ENCODE measurements around the gene ZNF438. TPM values are rescaled to one million over a fixed set of nuclear protein-coding genes. Genes with fewer than 3 reads are reported as not detected.

ZNF438 gene, protein sequence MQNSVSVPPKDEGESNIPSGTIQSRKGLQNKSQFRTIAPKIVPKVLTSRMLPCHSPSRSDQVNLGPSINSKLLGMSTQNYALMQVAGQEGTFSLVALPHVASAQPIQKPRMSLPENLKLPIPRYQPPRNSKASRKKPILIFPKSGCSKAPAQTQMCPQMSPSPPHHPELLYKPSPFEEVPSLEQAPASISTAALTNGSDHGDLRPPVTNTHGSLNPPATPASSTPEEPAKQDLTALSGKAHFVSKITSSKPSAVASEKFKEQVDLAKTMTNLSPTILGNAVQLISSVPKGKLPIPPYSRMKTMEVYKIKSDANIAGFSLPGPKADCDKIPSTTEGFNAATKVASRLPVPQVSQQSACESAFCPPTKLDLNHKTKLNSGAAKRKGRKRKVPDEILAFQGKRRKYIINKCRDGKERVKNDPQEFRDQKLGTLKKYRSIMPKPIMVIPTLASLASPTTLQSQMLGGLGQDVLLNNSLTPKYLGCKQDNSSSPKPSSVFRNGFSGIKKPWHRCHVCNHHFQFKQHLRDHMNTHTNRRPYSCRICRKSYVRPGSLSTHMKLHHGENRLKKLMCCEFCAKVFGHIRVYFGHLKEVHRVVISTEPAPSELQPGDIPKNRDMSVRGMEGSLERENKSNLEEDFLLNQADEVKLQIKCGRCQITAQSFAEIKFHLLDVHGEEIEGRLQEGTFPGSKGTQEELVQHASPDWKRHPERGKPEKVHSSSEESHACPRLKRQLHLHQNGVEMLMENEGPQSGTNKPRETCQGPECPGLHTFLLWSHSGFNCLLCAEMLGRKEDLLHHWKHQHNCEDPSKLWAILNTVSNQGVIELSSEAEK
- polyA plus RNA-seq (2013, experiment 1 of 2): 0.80 TPM
- polyA plus RNA-seq (2013, experiment 2 of 2): 0.91 TPM

DNA sequence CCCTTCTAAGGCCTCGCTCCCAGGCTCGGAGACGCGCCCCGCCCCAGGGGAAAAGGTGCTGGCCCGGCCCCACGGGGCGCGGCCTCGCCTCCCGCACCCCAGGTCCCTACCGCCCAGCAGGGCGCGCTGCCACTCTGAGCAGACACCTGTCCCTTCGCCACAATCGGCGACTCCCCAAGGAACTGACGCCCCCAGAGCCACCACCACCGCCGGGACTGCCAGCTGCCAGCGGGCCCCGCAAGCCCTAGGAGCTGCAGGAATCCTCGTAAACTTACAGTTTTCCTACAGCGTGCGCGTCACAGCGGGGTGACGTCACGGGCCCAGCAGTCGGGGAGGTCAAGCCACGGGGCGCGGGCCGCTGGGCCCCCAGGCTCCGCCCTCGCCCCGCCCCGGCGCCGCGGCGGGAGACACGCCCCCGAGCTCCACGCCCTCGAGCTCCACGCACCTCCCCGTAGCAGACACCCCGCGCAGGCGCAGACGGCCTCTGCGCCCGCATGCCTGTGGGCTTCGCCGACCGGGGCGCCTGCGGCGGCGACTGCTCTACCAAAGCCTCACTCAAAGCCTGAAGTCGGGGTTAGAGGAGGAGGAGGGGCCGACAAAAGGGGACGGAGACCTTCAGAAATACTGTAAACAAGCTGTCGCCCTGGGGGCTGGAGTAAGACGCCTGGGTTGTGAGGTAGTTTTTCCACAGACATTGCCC, at the start of gene ZNF438:
Gene ZNF438, minus strand, starts transcription at position 308 of the 700 bp plus-strand sequence. CDS start 154,831 bp downstream, outside the sequence.
- H3K27ac ChIP-seq (ENCODE audit: low read depth, low read length): peak within 1 kb of the TSS; percentile 60
- no peak within 1 kb of the TSS for H4K8ac ChIP-seq (ENCODE audit: low read depth, low read length)
- H3K4me1 ChIP-seq (ENCODE audit: control insufficient read depth, low read depth, low read length): no peaks in the 10 kb centered on the region
- H2BK5ac ChIP-seq (ENCODE audit: low read length): no peak within 1 kb of the TSS
- H2BK120ac ChIP-seq (ENCODE audit: low read depth, low read length): no peak within 1 kb of the TSS
- H2AK5ac ChIP-seq (ENCODE audit: low read length): no peak within 1 kb of the TSS
- peak within 1 kb of the TSS; percentile 89 for H3K56ac ChIP-seq (ENCODE audit: low read length)
- H3K4me2 ChIP-seq (ENCODE audit: low read length): peak within 1 kb of the TSS; percentile 84
- H3K9ac ChIP-seq (ENCODE audit: low read length): peak within 1 kb of the TSS; percentile 76
- no CpG with 5 or more reads among the region's 66 CpGs for WGBS (ENCODE audit: extremely low coverage, insufficient coverage, low lambda C conversion rate)
- no peaks in the 10 kb centered on the region for H3K36me3 ChIP-seq (ENCODE audit: control insufficient read depth, insufficient read depth, low read length)
- no peak within 1 kb of the TSS for H3K4ac ChIP-seq (ENCODE audit: low read depth, low read length)
- H3K18ac ChIP-seq (ENCODE audit: low read length): peak within 1 kb of the TSS; percentile 28
- H3K27me3 ChIP-seq (ENCODE audit: insufficient read depth, low read length, poor library complexity): no peaks in the 10 kb centered on the region
- peak within 1 kb of the TSS; percentile 60 for H3K4me3 ChIP-seq (ENCODE audit: low read length)
- no peak within 1 kb of the TSS for H4K5ac ChIP-seq (ENCODE audit: low read length)
- H3K79me1 ChIP-seq (ENCODE audit: low read length): no peaks in the 10 kb centered on the region
- H3K79me2 ChIP-seq (ENCODE audit: control insufficient read depth, insufficient read depth, low read length): no peaks in the 10 kb centered on the region
- no peak within 1 kb of the TSS for H3K23ac ChIP-seq (ENCODE audit: low read length)
- H2BK15ac ChIP-seq (replicated peaks; ENCODE audit: low read depth): no peak within 1 kb of the TSS
- peak; percentile 95 for DNase-seq

DNA sequence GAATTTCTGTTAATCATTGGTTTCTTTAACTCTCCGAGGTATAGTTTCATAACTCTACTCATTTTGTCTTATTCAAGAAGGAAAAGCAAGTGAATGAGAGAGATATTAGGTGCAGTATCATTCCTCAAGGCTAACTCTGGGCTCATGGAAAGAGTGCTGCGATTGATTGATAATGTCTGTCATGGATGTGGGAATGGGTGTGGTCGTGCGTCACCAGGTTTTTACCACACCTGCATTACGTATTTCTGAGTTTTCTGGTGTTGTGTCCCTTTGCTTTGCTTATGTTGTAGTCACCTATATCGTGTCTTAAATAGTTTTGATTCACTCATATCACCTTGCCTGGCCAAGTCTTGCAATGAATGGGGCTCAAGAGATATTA, 44.9 kb upstream of the ZNF438 start:
- no peak overlapping the region for H2BK5ac ChIP-seq (ENCODE audit: low read length)
- H4K5ac ChIP-seq (ENCODE audit: low read length): no peak overlapping the region
- no peak overlapping the region for H2BK120ac ChIP-seq (ENCODE audit: low read depth, low read length)
- no peak overlapping the region for H3K4me2 ChIP-seq (ENCODE audit: low read length)
- no peaks in the 10 kb centered on the region for H3K27me3 ChIP-seq (ENCODE audit: insufficient read depth, low read length, poor library complexity)
- H3K56ac ChIP-seq (ENCODE audit: low read length): no peak overlapping the region
- no peaks in the 10 kb centered on the region for H3K79me1 ChIP-seq (ENCODE audit: low read length)
- no peak overlapping the region for H2BK15ac ChIP-seq (replicated peaks; ENCODE audit: low read depth)
- no peak for DNase-seq
- H3K27ac ChIP-seq (ENCODE audit: low read depth, low read length): no peak overlapping the region
- no peak overlapping the region for H4K8ac ChIP-seq (ENCODE audit: low read depth, low read length)
- no peak overlapping the region for H3K18ac ChIP-seq (ENCODE audit: low read length)
- no peak overlapping the region for H3K4ac ChIP-seq (ENCODE audit: low read depth, low read length)
- H3K79me2 ChIP-seq (ENCODE audit: control insufficient read depth, insufficient read depth, low read length): no peaks in the 10 kb centered on the region
- no peak overlapping the region for H3K9ac ChIP-seq (ENCODE audit: low read length)
- H3K4me1 ChIP-seq (ENCODE audit: control insufficient read depth, low read depth, low read length): no peaks in the 10 kb centered on the region
- no peak overlapping the region for H3K4me3 ChIP-seq (ENCODE audit: low read length)
- no peak overlapping the region for H2AK5ac ChIP-seq (ENCODE audit: low read length)
- H3K36me3 ChIP-seq (ENCODE audit: control insufficient read depth, insufficient read depth, low read length): no peaks in the 10 kb centered on the region
- WGBS (ENCODE audit: extremely low coverage, insufficient coverage, low lambda C conversion rate): no CpG with 5 or more reads among the region's 6 CpGs
- no peak overlapping the region for H3K23ac ChIP-seq (ENCODE audit: low read length)

DNA sequence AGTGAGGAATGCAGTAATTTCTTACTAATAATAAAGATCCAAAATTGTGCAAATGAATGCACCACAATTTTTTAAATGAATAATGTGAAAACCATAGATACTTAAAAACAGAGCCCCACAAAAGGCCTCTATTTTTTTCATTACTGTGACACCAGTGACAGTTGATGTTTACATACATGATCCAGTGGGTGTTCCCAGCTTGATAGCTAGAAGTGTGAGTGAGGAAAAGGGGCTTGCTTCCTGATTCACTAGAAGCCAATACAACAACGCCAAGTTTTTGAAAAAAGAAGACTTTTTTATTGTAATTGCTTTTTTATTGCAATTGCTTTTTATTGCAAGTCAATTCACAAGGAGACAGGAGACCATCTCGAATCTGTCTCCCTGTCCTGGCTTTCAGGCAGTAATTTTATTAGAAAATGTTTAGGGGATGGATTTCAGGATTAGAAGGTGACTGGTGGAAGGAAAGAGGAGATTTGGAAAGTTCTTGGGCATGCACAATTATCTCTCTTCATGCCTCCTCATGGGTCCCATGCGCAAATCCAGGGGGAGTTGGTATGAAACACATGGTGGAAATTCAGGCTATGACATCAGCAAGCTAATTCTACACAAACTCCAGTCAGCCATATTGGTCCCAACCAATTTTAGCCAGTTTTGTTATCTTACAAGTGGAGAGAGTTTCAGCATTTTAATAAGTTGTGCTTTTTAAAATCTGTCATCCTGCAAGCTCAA, 44.4 kb upstream of the ZNF438 start:
- Histone ChIP-seq H3K4me3 (ENCODE audit: low read length) (no peak overlapping the region), H4K8ac (ENCODE audit: low read depth, low read length) (no peak overlapping the region), H3K4ac (ENCODE audit: low read depth, low read length) (no peak overlapping the region), H3K56ac (ENCODE audit: low read length) (no peak overlapping the region), H4K5ac (ENCODE audit: low read length) (no peak overlapping the region), H2AK5ac (ENCODE audit: low read length) (no peak overlapping the region), H3K79me1 (ENCODE audit: low read length) (no peaks in the 10 kb centered on the region), H3K79me2 (ENCODE audit: control insufficient read depth, insufficient read depth, low read length) (no peaks in the 10 kb centered on the region), H3K9ac (ENCODE audit: low read length) (no peak overlapping the region), H2BK120ac (ENCODE audit: low read depth, low read length) (no peak overlapping the region), H3K4me1 (ENCODE audit: control insufficient read depth, low read depth, low read length) (no peaks in the 10 kb centered on the region), H3K27me3 (ENCODE audit: insufficient read depth, low read length, poor library complexity) (no peaks in the 10 kb centered on the region), H2BK5ac (ENCODE audit: low read length) (no peak overlapping the region), H3K36me3 (ENCODE audit: control insufficient read depth, insufficient read depth, low read length) (no peaks in the 10 kb centered on the region), H3K4me2 (ENCODE audit: low read length) (no peak overlapping the region), H2BK15ac (replicated peaks; ENCODE audit: low read depth) (no peak overlapping the region), H3K27ac (ENCODE audit: low read depth, low read length) (no peak overlapping the region), H3K18ac (ENCODE audit: low read length) (no peak overlapping the region), H3K23ac (ENCODE audit: low read length) (no peak overlapping the region)
- DNase-seq: no peak
- WGBS (ENCODE audit: extremely low coverage, insufficient coverage, low lambda C conversion rate): no CpG with 5 or more reads among the region's 3 CpGs

DNA sequence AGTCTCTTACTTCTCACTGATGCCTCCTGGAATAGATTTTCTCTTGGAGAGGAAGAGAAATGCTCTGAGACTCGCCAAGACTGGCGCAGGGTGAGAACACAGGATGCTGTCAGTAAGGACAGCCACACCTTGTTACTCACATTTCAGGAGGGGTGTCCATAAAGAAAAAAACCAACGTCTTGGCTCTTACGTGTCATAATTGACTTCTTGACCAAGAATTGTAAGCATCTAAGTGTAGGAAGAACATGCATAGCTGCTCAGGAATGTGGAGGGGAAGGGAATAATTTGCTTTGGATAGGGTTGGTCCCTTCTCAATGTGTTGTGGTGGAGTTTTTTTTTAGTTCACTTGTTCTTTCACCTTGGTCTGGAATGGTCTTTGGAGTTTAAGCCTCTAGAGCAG, 43.8 kb upstream of the ZNF438 start:
- H3K56ac ChIP-seq (ENCODE audit: low read length): no peak overlapping the region
- no peak overlapping the region for H2BK120ac ChIP-seq (ENCODE audit: low read depth, low read length)
- H3K79me2 ChIP-seq (ENCODE audit: control insufficient read depth, insufficient read depth, low read length): no peaks in the 10 kb centered on the region
- no peak overlapping the region for H2BK15ac ChIP-seq (replicated peaks; ENCODE audit: low read depth)
- no peaks in the 10 kb centered on the region for H3K79me1 ChIP-seq (ENCODE audit: low read length)
- no peak overlapping the region for H2BK5ac ChIP-seq (ENCODE audit: low read length)
- H3K4me3 ChIP-seq (ENCODE audit: low read length): no peak overlapping the region
- no peak overlapping the region for H4K5ac ChIP-seq (ENCODE audit: low read length)
- H3K4ac ChIP-seq (ENCODE audit: low read depth, low read length): no peak overlapping the region
- H3K27ac ChIP-seq (ENCODE audit: low read depth, low read length): no peak overlapping the region
- no peaks in the 10 kb centered on the region for H3K27me3 ChIP-seq (ENCODE audit: insufficient read depth, low read length, poor library complexity)
- H3K9ac ChIP-seq (ENCODE audit: low read length): no peak overlapping the region
- H3K18ac ChIP-seq (ENCODE audit: low read length): no peak overlapping the region
- no peak overlapping the region for H2AK5ac ChIP-seq (ENCODE audit: low read length)
- no peaks in the 10 kb centered on the region for H3K36me3 ChIP-seq (ENCODE audit: control insufficient read depth, insufficient read depth, low read length)
- no CpG with 5 or more reads among the region's 4 CpGs for WGBS (ENCODE audit: extremely low coverage, insufficient coverage, low lambda C conversion rate)
- no peak overlapping the region for H4K8ac ChIP-seq (ENCODE audit: low read depth, low read length)
- no peak for DNase-seq
- no peak overlapping the region for H3K23ac ChIP-seq (ENCODE audit: low read length)
- H3K4me2 ChIP-seq (ENCODE audit: low read length): no peak overlapping the region
- H3K4me1 ChIP-seq (ENCODE audit: control insufficient read depth, low read depth, low read length): no peaks in the 10 kb centered on the region

DNA sequence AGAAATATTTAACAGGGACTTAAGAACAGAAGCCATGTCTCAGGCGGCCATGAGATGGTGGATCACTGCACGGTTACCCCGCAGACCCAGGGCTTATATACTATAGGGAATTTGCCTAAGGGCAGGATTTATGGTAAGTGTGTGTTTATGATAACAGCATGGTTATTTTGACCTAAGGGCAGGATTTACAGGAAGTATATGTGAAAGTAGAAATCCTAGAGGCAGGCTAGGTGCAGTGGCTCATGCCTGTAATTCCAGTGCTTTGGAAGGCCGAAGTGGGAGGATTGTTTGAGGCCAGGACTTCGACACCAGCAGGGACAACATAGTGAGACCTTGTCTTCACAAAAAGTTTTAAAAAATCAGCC, 43.0 kb upstream of the ZNF438 start:
- H3K4me3 ChIP-seq (ENCODE audit: low read length): no peak overlapping the region
- no peaks in the 10 kb centered on the region for H3K36me3 ChIP-seq (ENCODE audit: control insufficient read depth, insufficient read depth, low read length)
- H3K56ac ChIP-seq (ENCODE audit: low read length): no peak overlapping the region
- H3K79me1 ChIP-seq (ENCODE audit: low read length): no peaks in the 10 kb centered on the region
- H3K79me2 ChIP-seq (ENCODE audit: control insufficient read depth, insufficient read depth, low read length): no peaks in the 10 kb centered on the region
- WGBS (ENCODE audit: extremely low coverage, insufficient coverage, low lambda C conversion rate): no CpG with 5 or more reads among the region's 5 CpGs
- H2BK15ac ChIP-seq (replicated peaks; ENCODE audit: low read depth): no peak overlapping the region
- no peak overlapping the region for H3K4me2 ChIP-seq (ENCODE audit: low read length)
- no peak overlapping the region for H4K5ac ChIP-seq (ENCODE audit: low read length)
- H3K27ac ChIP-seq (ENCODE audit: low read depth, low read length): no peak overlapping the region
- no peak overlapping the region for H3K18ac ChIP-seq (ENCODE audit: low read length)
- no peaks in the 10 kb centered on the region for H3K27me3 ChIP-seq (ENCODE audit: insufficient read depth, low read length, poor library complexity)
- no peak overlapping the region for H4K8ac ChIP-seq (ENCODE audit: low read depth, low read length)
- H3K9ac ChIP-seq (ENCODE audit: low read length): no peak overlapping the region
- H3K4me1 ChIP-seq (ENCODE audit: control insufficient read depth, low read depth, low read length): no peaks in the 10 kb centered on the region
- no peak for DNase-seq
- H3K23ac ChIP-seq (ENCODE audit: low read length): no peak overlapping the region
- no peak overlapping the region for H2BK5ac ChIP-seq (ENCODE audit: low read length)
- no peak overlapping the region for H2BK120ac ChIP-seq (ENCODE audit: low read depth, low read length)
- H2AK5ac ChIP-seq (ENCODE audit: low read length): no peak overlapping the region
- H3K4ac ChIP-seq (ENCODE audit: low read depth, low read length): no peak overlapping the region

Measured in mesendoderm (in vitro differentiated cells).